ENCODE measurements around the gene DHRS7.

DNA sequence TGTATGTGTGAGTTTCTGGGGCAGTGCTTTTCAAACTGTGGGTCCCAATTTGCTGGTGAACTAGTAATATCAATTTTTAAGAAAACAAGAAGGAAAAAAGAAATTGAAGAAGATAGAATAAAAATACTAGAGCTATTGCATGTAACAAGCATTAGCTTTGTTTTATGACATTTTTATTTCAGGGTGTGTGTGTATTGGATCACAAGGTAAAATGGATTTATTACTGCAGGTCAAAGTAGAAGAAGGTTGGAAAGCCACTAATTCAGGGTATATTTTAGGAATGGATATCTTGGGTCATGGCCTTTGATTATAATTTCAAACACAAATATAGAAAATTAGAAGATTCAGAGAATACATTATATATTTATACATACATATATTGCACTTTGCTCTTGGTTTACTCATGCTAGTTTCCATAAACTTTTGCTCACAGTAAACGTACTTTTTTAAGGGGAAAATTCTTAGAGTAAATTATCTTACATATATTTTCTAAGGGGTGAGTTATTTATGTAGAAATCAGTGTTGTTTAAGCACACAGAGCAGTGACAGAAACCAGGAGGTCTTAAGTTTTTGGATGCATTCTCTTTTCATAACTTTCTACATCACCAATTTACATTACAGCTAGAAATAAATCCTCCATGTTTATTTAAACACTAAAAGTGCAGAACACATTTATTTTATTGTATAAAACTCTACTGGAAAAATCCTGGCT is 49.4 kb upstream of the DHRS7 start:
- TF ChIP-seq, protein P1, sequence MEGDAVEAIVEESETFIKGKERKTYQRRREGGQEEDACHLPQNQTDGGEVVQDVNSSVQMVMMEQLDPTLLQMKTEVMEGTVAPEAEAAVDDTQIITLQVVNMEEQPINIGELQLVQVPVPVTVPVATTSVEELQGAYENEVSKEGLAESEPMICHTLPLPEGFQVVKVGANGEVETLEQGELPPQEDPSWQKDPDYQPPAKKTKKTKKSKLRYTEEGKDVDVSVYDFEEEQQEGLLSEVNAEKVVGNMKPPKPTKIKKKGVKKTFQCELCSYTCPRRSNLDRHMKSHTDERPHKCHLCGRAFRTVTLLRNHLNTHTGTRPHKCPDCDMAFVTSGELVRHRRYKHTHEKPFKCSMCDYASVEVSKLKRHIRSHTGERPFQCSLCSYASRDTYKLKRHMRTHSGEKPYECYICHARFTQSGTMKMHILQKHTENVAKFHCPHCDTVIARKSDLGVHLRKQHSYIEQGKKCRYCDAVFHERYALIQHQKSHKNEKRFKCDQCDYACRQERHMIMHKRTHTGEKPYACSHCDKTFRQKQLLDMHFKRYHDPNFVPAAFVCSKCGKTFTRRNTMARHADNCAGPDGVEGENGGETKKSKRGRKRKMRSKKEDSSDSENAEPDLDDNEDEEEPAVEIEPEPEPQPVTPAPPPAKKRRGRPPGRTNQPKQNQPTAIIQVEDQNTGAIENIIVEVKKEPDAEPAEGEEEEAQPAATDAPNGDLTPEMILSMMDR (IDR thresholded peaks at IDR 0.05), result no peak
- no peak for TF ChIP-seq POLR2A (IDR thresholded peaks at IDR 0.05)
